ENCODE data around the gene SDCCAG8. TPM values are rescaled to one million over a fixed set of nuclear protein-coding genes. Genes with fewer than 3 reads are reported as not detected.

SDCCAG8 gene
- total and polyA plus RNA-seq, 2 of the 8 experiments (the other 6 are each of a cell fraction or from before 2014, with no cell fraction given), result 15.6 to 21.0 TPM

GRCh38 chr1:243292117-243292516, 36.3 kb downstream of the SDCCAG8 start (continued):
- TF ChIP-seq KDM4A (IDR thresholded peaks at IDR 0.05; ENCODE audit: low read depth, low read length, severe bottlenecking), result no peak

Measured in H1 (cell line).